Dendritic cell treated with granulocyte-macrophage colony-stimulating factor and Interleukin-4, amounts not matched to agents 40 ng/mL and 50 ng/mL, for 4 days (primary cell): ENCODE measurements around the gene AGGF1.
"Not testable (repeated sequence)": the region's sequence is repeated elsewhere in the genome, so short reads cannot be mapped to it uniquely, and the experiment has no call there.

Source experiments
- H3K27ac Mint-ChIP-seq: one replicate; pipeline ENCODE4 v1.8.0; 2022; ENCODE audit warnings: mild to moderate bottlenecking, mixed read lengths
- H3K27me3 Mint-ChIP-seq: one replicate; pipeline ENCODE4 v1.8.0; 2022; ENCODE audit warnings: mild to moderate bottlenecking, mixed read lengths
- H3K36me3 Mint-ChIP-seq: one replicate; pipeline ENCODE4 v1.8.0; 2022; ENCODE audit warnings: low read depth, mixed read lengths
- H3K4me1 Mint-ChIP-seq: one replicate; pipeline ENCODE4 v1.8.0; 2022; ENCODE audit warnings: low read depth, mixed read lengths
- H3K4me3 Mint-ChIP-seq: one replicate; pipeline ENCODE4 v1.8.0; 2022; ENCODE audit warnings: mild to moderate bottlenecking, moderate library complexity, mixed read lengths
- H3K9me3 Mint-ChIP-seq: one replicate; pipeline ENCODE4 v1.8.0; 2022; ENCODE audit warnings: mixed read lengths
- intact Hi-C: fragments of 100-400 bp; cut with micrococcal nuclease; formaldehyde crosslinking; loops from one replicate; pipeline ENCODE4 v1.15.0; 2022

Gene AGGF1

GRCh38 chr5:77083088-77083487 lies 52.9 kb downstream of the AGGF1 start:
- no peaks in the 10 kb centered on the region for H3K27me3 Mint-ChIP-seq
- H3K4me1 Mint-ChIP-seq = peaks cover 10% of the 10 kb centered on the region
- H3K27ac Mint-ChIP-seq = no peak overlapping the region
- H3K9me3 Mint-ChIP-seq = no peaks in the 10 kb centered on the region
- intact Hi-C loops = loop anchor here (10.0 kb wide), 1 partner anchor 402 kb away; no protein-coding TSS in a partner anchor
- H3K4me3 Mint-ChIP-seq = no peak overlapping the region
- H3K36me3 Mint-ChIP-seq = peaks cover 45% of the 10 kb centered on the region

GRCh38 chr5:77086368-77086688 lies 56.1 kb downstream of the AGGF1 start:
- H3K27me3 Mint-ChIP-seq = no peaks in the 10 kb centered on the region
- peaks cover 32% of the 10 kb centered on the region for H3K36me3 Mint-ChIP-seq
- H3K4me1 Mint-ChIP-seq = peaks cover 18% of the 10 kb centered on the region
- no peaks in the 10 kb centered on the region for H3K9me3 Mint-ChIP-seq
- intact Hi-C loops = loop anchor here (10.0 kb wide), 1 partner anchor 398 kb away; no protein-coding TSS in a partner anchor
- peak overlapping the region; percentile 88 for H3K27ac Mint-ChIP-seq
- peak overlapping the region; percentile 92 for H3K4me3 Mint-ChIP-seq

- Mint-ChIP-seq H3K4me1 (peaks cover 18% of the 10 kb centered on the region), H3K27me3 (no peaks in the 10 kb centered on the region), H3K27ac (peak within 1 kb of the TSS; percentile 88), H3K9me3 (no peaks in the 10 kb centered on the region), H3K4me3 (peak within 1 kb of the TSS; percentile 92), H3K36me3 (peaks cover 32% of the 10 kb centered on the region)
- intact Hi-C loops = loop anchor here (10.0 kb wide), 1 partner anchor 398 kb away; no protein-coding TSS in a partner anchor
Measured at GRCh38 chr5:77086689-77087483, 56.7 kb downstream of the AGGF1 start, which contains the start of gene ZBED3. Gene ZBED3 (minus strand): TSS chr5:77087285. CDS start chr5:77077878, 9,407 bp downstream.

GRCh38 chr5:77087484-77088261 lies 57.5 kb downstream of the AGGF1 start:
- H3K9me3 Mint-ChIP-seq = no peaks in the 10 kb centered on the region
- H3K4me3 Mint-ChIP-seq = peak overlapping the region; percentile 92
- intact Hi-C loops = loop anchor here (10.0 kb wide), 1 partner anchor 397 kb away; no protein-coding TSS in a partner anchor
- peaks cover 18% of the 10 kb centered on the region for H3K4me1 Mint-ChIP-seq
- no peaks in the 10 kb centered on the region for H3K27me3 Mint-ChIP-seq
- H3K27ac Mint-ChIP-seq = peak overlapping the region; percentile 88
- peaks cover 27% of the 10 kb centered on the region for H3K36me3 Mint-ChIP-seq

- Mint-ChIP-seq H3K27me3 (no peaks in the 10 kb centered on the region), H3K9me3 (peaks cover 8% of the 10 kb centered on the region), H3K36me3 (peaks cover 13% of the 10 kb centered on the region), H3K4me1 (no peaks in the 10 kb centered on the region), H3K4me3 (no peak overlapping the region), H3K27ac (no peak overlapping the region)
- intact Hi-C loops = no loop called here
Measured at GRCh38 chr5:77095189-77095588, 65.0 kb downstream of the AGGF1 start.

- H3K4me1 Mint-ChIP-seq = no peaks in the 10 kb centered on the region
- H3K36me3 Mint-ChIP-seq = peaks cover 11% of the 10 kb centered on the region
- intact Hi-C loops = no loop called here
Measured at GRCh38 chr5:77101298-77101697, 71.1 kb downstream of the AGGF1 start.

GRCh38 chr5:77102549-77102948 lies 72.3 kb downstream of the AGGF1 start:
- H3K27ac Mint-ChIP-seq = no peak overlapping the region
- intact Hi-C loops = no loop called here
- H3K4me3 Mint-ChIP-seq = no peak overlapping the region
- no peaks in the 10 kb centered on the region for H3K4me1 Mint-ChIP-seq
- H3K9me3 Mint-ChIP-seq = no peaks in the 10 kb centered on the region
- H3K27me3 Mint-ChIP-seq = no peaks in the 10 kb centered on the region
- H3K36me3 Mint-ChIP-seq = peaks cover 11% of the 10 kb centered on the region

More at GRCh38 chr5:77101298-77101697, 71.1 kb downstream of the AGGF1 start:
- H3K27me3 Mint-ChIP-seq = no peaks in the 10 kb centered on the region
- H3K9me3 Mint-ChIP-seq = no peaks in the 10 kb centered on the region
- no peak overlapping the region for H3K4me3 Mint-ChIP-seq
- no peak overlapping the region for H3K27ac Mint-ChIP-seq

GRCh38 chr5:77103457-77103856 lies 73.3 kb downstream of the AGGF1 start:
- intact Hi-C loops = no loop called here
- Mint-ChIP-seq H3K9me3 (no peaks in the 10 kb centered on the region), H3K36me3 (peaks cover 9% of the 10 kb centered on the region), H3K4me3 (no peak overlapping the region), H3K27ac (no peak overlapping the region), H3K27me3 (no peaks in the 10 kb centered on the region), H3K4me1 (no peaks in the 10 kb centered on the region)

GRCh38 chr5:77104813-77105212 lies 74.6 kb downstream of the AGGF1 start:
- H3K27me3 Mint-ChIP-seq = no peaks in the 10 kb centered on the region
- H3K4me1 Mint-ChIP-seq = no peaks in the 10 kb centered on the region
- intact Hi-C loops = no loop called here
- no peak overlapping the region for H3K27ac Mint-ChIP-seq
- H3K4me3 Mint-ChIP-seq = no peak overlapping the region
- peaks cover 5% of the 10 kb centered on the region for H3K36me3 Mint-ChIP-seq
- H3K9me3 Mint-ChIP-seq = no peaks in the 10 kb centered on the region

GRCh38 chr5:77107035-77107434 lies 76.8 kb downstream of the AGGF1 start:
- intact Hi-C loops, H3K9me3 Mint-ChIP-seq: not testable (repeated sequence)

More at GRCh38 chr5:77107035-77107434, 76.8 kb downstream of the AGGF1 start:
- H3K4me1 Mint-ChIP-seq, H3K27ac Mint-ChIP-seq, H3K4me3 Mint-ChIP-seq, H3K27me3 Mint-ChIP-seq, H3K36me3 Mint-ChIP-seq: not testable (repeated sequence)
